Raji (cell line): ENCODE results near the gene FOXA1.

Source experiments
- POLR2A ChIP-seq: IDR thresholded peaks from 2 replicates; pipeline ENCODE4 v1.6.1; 2011; ENCODE audit warnings: low read depth, low read length, control low read depth; ENCODE audit not compliant: insufficient read depth

Gene FOXA1

GRCh38 chr14:37594971-37595808 is at the start of gene FOXA1, which contains the start of gene TTC6:
Gene FOXA1, minus strand, starts transcription at chr14:37595249. Its CDS starts 277 bp downstream, at chr14:37594972.
Gene TTC6, plus strand, starts transcription at chr14:37595629. Its CDS starts 26,436 bp downstream, at chr14:37622065.
- no peak for TF ChIP-seq POLR2A

GRCh38 chr14:37643701-37644100 is 48.7 kb upstream of the FOXA1 start:
- no peak for TF ChIP-seq POLR2A

- TF ChIP-seq POLR2A = no peak
Observed at GRCh38 chr14:37642125-37642524, 47.1 kb upstream of the FOXA1 start.

GRCh38 chr14:37641117-37641516 is 46.1 kb upstream of the FOXA1 start:
- no peak for TF ChIP-seq POLR2A

GRCh38 chr14:37638599-37638998 is 43.5 kb upstream of the FOXA1 start:
- no peak for TF ChIP-seq POLR2A

- no peak for TF ChIP-seq POLR2A
Observed at GRCh38 chr14:37637341-37637740, 42.3 kb upstream of the FOXA1 start.

GRCh38 chr14:37625597-37626595 is 30.8 kb upstream of the FOXA1 start:
- no peak for TF ChIP-seq POLR2A

- no peak for TF ChIP-seq POLR2A
Observed at GRCh38 chr14:37623971-37624370, 28.9 kb upstream of the FOXA1 start.

- no peak for TF ChIP-seq POLR2A
Observed at GRCh38 chr14:37623426-37623951, 28.4 kb upstream of the FOXA1 start.

GRCh38 chr14:37622231-37622923 is 27.3 kb upstream of the FOXA1 start:
- TF ChIP-seq POLR2A = no peak

GRCh38 chr14:37620856-37621255 is 25.8 kb upstream of the FOXA1 start:
- no peak for TF ChIP-seq POLR2A

- no peak for TF ChIP-seq POLR2A
Observed at GRCh38 chr14:37618498-37619028, 23.5 kb upstream of the FOXA1 start.

- TF ChIP-seq POLR2A = no peak
Observed at GRCh38 chr14:37617864-37618365, 22.9 kb upstream of the FOXA1 start.

GRCh38 chr14:37616853-37617252 is 21.8 kb upstream of the FOXA1 start:
- no peak for TF ChIP-seq POLR2A
